Measurements from ENCODE around the gene NARS2.

DNA sequence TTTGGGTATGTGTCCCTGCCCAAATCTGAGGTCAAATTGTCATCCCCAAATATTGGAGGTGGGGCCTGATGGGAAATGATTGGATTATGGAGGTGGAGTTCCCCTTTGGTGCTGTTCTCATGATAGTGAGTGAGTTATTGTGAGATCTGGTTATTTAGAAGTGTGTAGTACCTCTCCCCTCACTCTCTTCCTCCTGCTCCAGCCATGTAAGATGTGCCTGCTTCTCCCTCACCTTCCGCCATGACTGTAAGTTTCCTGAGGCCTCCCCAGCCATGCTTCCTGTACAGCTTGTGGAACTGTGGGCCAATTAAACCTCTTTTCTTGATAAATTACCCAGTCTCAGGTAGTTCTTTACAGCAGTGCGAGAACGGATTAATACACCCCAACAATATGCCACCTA, 166.0 kb downstream of the NARS2 start:
- TF ChIP-seq, protein P1, sequence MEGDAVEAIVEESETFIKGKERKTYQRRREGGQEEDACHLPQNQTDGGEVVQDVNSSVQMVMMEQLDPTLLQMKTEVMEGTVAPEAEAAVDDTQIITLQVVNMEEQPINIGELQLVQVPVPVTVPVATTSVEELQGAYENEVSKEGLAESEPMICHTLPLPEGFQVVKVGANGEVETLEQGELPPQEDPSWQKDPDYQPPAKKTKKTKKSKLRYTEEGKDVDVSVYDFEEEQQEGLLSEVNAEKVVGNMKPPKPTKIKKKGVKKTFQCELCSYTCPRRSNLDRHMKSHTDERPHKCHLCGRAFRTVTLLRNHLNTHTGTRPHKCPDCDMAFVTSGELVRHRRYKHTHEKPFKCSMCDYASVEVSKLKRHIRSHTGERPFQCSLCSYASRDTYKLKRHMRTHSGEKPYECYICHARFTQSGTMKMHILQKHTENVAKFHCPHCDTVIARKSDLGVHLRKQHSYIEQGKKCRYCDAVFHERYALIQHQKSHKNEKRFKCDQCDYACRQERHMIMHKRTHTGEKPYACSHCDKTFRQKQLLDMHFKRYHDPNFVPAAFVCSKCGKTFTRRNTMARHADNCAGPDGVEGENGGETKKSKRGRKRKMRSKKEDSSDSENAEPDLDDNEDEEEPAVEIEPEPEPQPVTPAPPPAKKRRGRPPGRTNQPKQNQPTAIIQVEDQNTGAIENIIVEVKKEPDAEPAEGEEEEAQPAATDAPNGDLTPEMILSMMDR (IDR thresholded peaks at IDR 0.05; ENCODE audit: low read length), result no peak
- TF ChIP-seq EZH2 (optimal IDR thresholded peaks at IDR 0.05; ENCODE audit: low read depth, low read length), result no peak
